GM12872 (cell line): ENCODE data around the gene TENM4.

ENCODE experiments used
- TF ChIP-seq, protein P1 (sequence below): IDR thresholded peaks from 3 replicates; pipeline ENCODE4 v1.5.1; 2011; ENCODE audit warnings: low read depth, mild to moderate bottlenecking, low read length, moderate library complexity; ENCODE audit not compliant: insufficient read depth

The TENM4 gene

DNA sequence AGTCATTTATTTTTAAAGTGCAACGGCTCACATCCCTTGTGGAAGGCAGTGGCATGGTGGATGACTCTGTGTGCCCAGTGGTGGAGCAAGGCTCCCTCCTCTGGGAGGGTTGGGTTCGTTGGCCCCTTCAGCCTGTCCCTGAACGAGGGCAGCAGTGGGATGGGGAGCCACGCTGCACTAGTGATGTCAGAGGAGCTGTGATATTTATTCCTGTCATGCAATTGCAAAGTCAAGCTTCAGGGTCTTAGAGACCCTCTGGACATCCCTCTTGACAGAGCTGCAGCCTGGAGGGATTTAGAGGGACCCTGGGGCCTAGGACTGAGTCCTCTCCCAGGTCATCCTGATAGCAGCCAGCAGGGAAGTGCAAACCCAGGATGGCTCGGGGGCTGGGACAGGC is 788.0 kb downstream of the TENM4 start:
- TF ChIP-seq, protein P1, sequence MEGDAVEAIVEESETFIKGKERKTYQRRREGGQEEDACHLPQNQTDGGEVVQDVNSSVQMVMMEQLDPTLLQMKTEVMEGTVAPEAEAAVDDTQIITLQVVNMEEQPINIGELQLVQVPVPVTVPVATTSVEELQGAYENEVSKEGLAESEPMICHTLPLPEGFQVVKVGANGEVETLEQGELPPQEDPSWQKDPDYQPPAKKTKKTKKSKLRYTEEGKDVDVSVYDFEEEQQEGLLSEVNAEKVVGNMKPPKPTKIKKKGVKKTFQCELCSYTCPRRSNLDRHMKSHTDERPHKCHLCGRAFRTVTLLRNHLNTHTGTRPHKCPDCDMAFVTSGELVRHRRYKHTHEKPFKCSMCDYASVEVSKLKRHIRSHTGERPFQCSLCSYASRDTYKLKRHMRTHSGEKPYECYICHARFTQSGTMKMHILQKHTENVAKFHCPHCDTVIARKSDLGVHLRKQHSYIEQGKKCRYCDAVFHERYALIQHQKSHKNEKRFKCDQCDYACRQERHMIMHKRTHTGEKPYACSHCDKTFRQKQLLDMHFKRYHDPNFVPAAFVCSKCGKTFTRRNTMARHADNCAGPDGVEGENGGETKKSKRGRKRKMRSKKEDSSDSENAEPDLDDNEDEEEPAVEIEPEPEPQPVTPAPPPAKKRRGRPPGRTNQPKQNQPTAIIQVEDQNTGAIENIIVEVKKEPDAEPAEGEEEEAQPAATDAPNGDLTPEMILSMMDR, result no peak

DNA sequence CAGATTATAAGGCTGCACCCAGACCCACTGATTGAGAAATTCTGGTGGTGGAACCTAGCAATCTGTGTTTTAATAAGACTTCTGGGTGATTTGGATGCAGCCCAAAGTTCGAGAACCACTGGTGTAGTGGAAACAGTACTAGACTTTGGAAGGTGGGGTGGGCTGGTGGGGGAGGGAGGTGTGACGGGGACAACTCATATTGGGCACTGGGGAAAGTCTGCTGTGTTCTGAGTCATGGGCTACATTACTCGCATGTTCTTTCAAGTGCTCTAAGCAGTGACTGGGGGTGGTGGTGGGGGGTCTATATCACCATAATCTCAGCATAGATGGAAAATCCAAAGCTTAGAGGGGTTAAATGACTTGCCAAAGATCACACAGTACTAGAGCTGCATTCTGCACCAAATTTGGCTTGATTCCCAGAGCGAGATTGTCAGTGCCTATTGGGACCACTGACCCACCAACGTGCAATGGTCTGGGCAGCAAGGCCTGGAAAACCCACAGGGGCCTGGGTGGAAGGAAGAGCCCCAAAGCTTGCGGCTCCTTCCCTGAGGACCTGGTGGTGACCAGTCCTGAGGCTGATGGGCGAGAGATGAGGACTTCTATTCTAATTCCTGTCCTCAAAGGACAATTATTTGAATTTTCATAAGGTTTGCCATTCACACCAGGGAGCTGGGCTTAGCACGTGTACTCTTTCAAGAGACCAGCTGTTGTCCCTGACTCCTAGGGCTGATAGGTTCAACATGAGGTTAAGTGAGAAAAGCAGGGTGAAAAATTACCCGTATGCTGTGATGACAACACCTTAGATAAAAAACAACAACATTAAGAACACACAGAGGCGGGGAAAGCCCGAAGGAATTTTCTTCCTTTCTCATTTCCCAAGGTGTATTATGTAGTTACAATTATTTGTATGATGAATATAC is 788.6 kb downstream of the TENM4 start:
- TF ChIP-seq, protein P1, result no peak

DNA sequence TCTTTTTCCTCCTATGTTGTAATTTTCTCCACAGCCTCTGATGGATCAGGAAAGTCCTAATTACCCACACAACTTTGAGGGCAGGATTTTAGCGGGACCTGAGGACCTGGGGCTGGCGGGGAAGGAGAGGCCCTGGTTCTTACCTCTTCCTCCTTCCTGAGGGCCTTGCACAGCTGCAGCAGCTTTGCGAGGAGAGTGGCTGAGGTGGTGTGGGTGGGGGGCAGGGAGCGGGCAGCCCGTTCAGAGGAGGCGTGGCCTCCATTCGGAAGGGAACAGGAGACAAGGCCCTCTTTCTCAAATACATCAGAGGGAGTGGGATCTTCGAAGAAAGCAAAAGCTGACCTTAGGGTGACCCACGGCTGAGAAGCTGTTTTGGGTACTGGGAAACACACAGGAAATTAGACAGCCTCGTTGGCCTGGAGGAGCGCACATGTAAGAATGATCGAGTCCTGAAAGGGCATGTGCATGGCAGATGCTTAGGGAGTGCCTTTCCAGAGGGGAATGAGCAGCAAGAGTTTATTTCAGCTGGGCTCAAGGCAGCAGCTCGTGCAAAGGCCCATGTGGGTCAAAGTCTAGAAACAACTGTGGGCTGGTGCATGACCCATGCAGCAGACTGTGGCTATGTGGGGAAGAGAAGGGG is 789.6 kb downstream of the TENM4 start:
- TF ChIP-seq, protein P1, result no peak

DNA sequence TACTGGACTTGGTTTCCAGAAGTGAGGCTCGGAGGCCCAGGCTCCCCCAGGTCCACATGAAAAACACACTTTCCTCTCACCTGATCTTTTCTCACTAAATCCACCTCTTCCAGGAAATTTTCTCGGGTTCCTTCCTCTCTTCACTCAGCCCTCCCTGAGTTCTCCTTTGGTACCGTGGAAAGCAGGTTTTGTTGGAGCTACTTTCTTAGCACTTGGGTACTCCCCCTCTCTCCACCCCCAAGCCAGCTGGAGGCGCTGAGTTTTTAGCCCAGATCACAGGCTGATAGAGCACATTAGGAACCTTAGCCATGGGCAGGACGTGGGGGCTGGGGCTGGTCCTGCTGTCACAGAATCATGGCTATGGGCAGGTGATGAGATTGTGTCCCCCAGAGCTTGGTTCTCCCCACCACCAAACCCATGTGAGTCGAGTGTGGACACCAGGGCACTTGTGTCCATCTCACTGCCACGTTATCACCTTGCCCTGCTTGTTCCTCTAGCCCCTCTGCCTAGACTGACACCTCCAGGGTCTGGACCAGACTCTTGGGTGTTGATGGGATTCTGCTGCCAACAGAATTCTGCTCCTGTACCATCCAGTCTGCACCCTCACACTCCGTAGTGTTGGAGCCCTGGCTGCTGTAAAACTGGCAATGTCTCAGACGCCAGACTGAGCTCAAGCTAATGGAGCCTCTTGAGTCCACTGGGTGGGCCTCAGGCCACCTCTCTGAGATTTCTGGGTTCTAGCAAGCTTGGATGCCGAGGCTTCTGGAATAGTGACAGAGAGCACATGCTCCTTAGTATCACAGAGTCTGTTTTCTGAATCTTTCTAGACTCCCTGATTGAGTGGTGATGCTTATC is 791.2 kb downstream of the TENM4 start:
- TF ChIP-seq, protein P1, result no peak

DNA sequence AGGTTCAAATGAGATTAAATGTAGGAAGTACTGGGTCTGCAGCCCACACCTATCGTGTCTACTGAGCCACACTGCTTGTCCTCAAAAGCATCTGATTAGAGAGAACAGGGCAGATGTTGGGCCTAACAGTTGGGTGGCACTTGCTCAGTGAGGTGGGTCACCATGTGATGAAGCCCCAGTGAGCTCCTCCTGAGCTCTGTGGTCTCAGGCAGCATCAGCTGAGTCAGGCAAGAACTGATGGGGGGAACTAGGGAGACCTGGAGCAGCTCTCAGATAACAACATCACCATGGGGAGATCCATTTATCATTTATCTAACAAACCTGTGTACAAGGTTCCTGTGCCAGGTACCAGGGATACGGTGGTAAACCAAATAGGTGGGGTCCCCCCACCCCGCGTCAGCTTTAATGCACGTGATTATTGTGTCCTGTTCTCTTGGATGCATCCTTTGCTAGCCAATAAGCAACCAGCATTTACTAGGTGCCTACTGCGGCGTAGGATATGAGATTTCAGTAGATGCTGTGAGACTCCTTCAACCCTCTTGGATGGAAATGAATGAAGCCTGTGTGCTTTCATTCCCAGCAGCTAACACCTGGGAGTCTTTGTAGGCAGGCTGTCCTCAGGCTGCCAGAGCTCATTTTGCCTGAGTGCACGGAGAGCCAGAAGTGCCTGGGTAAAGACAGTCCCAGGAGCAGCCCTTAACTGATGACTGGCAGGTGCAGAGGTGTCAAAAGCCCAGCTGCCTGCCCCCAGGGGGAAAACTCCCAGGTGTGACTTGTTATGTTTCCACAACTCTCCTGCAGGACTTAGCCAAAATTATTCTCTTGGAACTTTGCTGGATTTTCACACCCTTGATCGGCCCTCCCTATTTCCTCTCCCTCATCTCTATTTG is 792.6 kb downstream of the TENM4 start:
- TF ChIP-seq, protein P1, result no peak

DNA sequence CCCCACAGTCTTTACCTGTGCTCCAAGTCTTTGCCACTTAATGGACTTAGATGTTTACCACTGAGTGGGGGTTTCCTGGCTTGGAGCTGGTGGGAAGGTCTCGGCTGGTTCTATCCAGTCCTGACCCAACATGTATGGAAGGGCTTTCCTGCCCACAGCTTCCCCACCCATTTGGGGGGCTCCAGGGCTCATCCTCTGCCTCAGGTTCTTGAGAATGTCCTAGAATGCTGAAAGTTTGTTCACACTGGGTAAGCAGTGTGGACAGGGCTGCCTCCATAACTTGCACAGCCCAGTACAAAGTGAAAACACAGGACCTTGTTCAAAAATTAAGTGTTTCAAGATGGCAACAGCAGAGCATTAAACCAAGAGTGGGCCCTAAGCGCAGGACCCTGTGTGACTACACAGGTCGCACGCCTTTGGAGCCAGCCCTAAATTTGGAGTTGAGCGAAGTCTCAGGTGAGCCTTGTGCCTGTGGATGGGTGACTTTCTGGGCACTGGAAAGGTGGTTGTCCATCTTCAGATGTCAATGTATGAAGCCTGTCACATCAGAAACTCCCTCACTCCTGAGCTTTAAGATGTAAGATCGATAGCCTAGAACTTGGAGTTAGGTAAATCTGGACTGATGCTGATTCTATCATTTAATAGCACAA is 793.4 kb downstream of the TENM4 start:
- TF ChIP-seq, protein P1, result no peak
